ENCODE measurements around the gene MYBBP1A.

MYBBP1A gene

DNA sequence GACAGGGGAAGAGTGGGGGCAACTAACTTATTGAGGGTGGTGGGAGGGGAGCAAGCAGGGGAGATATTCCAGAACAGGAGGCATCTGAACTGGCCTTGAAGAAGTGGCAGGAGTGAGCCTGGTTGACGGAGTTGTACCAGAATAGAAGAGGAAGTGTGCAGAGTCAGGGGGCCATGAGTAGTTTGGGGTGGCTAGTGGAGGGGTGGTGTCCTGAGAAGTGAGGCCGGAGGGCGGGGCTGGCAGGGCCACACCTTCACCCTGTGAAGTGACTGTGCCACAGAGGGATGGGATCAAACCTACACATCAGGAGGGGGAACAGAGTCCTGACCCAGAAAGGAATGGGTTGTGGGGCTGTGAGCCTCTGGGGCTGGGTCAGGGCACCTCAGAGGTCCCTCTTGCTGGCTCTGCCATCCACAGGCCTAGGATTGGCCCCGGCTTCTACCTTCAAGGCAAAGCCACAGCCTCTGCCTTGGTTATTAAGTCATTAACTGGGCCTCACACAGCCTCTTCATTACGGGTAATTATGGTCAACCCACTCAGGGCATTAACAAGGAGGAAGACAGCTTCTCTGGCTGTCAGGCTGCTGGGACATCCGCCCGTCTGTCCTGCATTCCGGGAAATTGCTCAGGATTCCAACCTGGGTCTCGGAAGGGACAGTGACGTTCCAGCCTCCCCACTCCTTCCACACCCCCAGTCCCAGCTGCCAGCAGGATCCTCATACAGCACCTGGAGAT, 43.8 kb downstream of the MYBBP1A start:
- no peak for TF ChIP-seq ARNTL (CRISPR knock-in tag; IDR thresholded peaks at IDR 0.05; ENCODE audit: borderline replicate concordance, low read depth)
- TF ChIP-seq, protein P1, sequence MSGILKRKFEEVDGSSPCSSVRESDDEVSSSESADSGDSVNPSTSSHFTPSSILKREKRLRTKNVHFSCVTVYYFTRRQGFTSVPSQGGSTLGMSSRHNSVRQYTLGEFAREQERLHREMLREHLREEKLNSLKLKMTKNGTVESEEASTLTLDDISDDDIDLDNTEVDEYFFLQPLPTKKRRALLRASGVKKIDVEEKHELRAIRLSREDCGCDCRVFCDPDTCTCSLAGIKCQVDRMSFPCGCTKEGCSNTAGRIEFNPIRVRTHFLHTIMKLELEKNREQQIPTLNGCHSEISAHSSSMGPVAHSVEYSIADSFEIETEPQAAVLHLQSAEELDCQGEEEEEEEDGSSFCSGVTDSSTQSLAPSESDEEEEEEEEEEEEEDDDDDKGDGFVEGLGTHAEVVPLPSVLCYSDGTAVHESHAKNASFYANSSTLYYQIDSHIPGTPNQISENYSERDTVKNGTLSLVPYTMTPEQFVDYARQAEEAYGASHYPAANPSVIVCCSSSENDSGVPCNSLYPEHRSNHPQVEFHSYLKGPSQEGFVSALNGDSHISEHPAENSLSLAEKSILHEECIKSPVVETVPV (CRISPR knock-in tag; IDR thresholded peaks at IDR 0.05) = no peak
- no peak for TF ChIP-seq RARB (CRISPR knock-in tag; IDR thresholded peaks at IDR 0.05)
- no peak for ATAC-seq

DNA sequence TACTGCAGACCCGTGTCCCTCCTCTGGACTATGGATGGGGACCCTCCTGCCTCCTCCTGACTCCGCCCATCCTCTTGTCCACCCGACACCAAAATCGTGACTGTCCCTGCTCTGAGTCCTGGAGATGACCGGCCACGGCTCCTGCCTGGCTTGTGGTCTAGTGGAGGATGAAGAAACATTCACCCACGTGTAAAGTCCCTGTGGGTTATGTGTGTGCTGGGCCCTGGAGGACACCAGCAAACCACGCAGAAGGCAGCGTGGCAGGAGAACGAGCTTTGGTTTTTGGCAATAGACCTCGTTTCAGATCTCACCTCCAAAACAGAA, 44.6 kb downstream of the MYBBP1A start:
- no peak for ATAC-seq
- TF ChIP-seq, protein P2, sequence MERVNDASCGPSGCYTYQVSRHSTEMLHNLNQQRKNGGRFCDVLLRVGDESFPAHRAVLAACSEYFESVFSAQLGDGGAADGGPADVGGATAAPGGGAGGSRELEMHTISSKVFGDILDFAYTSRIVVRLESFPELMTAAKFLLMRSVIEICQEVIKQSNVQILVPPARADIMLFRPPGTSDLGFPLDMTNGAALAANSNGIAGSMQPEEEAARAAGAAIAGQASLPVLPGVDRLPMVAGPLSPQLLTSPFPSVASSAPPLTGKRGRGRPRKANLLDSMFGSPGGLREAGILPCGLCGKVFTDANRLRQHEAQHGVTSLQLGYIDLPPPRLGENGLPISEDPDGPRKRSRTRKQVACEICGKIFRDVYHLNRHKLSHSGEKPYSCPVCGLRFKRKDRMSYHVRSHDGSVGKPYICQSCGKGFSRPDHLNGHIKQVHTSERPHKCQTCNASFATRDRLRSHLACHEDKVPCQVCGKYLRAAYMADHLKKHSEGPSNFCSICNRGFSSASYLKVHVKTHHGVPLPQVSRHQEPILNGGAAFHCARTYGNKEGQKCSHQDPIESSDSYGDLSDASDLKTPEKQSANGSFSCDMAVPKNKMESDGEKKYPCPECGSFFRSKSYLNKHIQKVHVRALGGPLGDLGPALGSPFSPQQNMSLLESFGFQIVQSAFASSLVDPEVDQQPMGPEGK (CRISPR knock-in tag; IDR thresholded peaks at IDR 0.05; ENCODE audit: borderline replicate concordance) = no peak
- TF ChIP-seq ZNF565 (CRISPR knock-in tag; conservative IDR thresholded peaks at IDR 0.05; ENCODE audit: low read depth) (no peak), TCF4 (CRISPR knock-in tag; IDR thresholded peaks at IDR 0.05; ENCODE audit: borderline replicate concordance) (no peak)

DNA sequence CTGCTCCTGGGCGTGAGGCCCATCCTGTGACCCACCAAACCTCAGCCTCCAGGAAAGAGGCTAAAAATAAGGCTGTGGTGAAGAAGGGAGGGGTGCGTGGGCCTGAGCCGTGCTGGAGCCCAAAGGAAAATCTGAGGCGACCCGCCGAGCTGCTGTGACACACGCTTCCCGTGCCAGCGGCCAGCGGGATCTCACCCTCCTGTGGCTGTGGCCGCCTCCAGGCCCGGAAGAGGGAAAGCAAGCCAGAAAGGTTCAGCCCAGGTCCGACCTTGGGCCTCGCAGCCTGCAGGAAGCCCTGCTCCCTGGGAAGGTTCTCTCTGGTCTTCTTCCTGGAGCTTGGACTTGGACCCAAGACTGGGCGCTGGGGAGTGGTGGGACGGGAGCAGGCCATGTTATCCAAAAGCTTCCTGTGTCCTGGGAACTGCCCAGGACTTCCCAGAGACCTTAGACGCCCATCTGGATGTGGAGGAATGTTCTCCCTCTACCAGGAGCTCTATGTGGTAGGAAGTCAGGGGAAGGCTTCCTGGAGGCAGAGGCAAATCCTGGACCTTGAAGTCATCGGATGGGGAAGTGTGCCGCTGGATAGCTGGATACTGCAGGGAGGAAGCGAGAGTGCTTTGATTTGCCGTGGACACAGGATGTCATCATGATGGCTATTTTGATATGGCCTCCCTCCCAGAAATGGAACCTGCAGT, 45.1 kb downstream of the MYBBP1A start:
- TF ChIP-seq ESRRG (CRISPR knock-in tag; IDR thresholded peaks at IDR 0.05) = no peak
- TF ChIP-seq, protein P3, sequence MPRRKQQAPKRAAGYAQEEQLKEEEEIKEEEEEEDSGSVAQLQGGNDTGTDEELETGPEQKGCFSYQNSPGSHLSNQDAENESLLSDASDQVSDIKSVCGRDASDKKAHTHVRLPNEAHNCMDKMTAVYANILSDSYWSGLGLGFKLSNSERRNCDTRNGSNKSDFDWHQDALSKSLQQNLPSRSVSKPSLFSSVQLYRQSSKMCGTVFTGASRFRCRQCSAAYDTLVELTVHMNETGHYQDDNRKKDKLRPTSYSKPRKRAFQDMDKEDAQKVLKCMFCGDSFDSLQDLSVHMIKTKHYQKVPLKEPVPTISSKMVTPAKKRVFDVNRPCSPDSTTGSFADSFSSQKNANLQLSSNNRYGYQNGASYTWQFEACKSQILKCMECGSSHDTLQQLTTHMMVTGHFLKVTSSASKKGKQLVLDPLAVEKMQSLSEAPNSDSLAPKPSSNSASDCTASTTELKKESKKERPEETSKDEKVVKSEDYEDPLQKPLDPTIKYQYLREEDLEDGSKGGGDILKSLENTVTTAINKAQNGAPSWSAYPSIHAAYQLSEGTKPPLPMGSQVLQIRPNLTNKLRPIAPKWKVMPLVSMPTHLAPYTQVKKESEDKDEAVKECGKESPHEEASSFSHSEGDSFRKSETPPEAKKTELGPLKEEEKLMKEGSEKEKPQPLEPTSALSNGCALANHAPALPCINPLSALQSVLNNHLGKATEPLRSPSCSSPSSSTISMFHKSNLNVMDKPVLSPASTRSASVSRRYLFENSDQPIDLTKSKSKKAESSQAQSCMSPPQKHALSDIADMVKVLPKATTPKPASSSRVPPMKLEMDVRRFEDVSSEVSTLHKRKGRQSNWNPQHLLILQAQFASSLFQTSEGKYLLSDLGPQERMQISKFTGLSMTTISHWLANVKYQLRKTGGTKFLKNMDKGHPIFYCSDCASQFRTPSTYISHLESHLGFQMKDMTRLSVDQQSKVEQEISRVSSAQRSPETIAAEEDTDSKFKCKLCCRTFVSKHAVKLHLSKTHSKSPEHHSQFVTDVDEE (CRISPR knock-in tag; IDR thresholded peaks at IDR 0.05) = no peak
- no peak for TF ChIP-seq CSDC2 (CRISPR knock-in tag; IDR thresholded peaks at IDR 0.05)
- TF ChIP-seq ISL1 (CRISPR knock-in tag; IDR thresholded peaks at IDR 0.05) = no peak
- no peak for TF ChIP-seq ZC3H10 (CRISPR knock-in tag; IDR thresholded peaks at IDR 0.05)
- TF ChIP-seq ARNTL (CRISPR knock-in tag; IDR thresholded peaks at IDR 0.05; ENCODE audit: borderline replicate concordance, low read depth) = no peak
- TF ChIP-seq, protein P1 (CRISPR knock-in tag; IDR thresholded peaks at IDR 0.05) = no peak
- no peak for ATAC-seq

DNA sequence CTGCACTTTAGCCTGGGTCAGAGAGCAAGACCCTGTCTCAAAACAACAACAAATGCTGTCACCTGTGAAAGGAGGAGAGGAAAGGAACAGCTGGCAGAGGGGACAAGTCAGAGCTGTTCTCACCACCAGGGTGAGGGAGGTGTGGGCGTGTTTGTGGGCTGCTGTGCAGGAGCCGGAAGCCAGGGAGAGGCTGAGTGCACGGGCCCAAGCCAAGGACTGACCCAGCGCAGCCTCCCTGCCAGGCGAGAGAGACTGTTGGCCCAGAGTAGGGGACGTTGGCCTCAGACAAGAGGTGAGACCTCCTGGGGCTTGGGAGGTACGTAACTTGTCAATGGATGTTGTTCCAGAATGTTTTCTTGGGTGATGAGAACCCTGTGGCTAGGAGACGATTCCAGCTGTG, 45.8 kb downstream of the MYBBP1A start:
- no peak for TF ChIP-seq ESRRG (CRISPR knock-in tag; IDR thresholded peaks at IDR 0.05)
- TF ChIP-seq PPARA (CRISPR knock-in tag; IDR thresholded peaks at IDR 0.05; ENCODE audit: borderline replicate concordance) = no peak
- TF ChIP-seq TOX (CRISPR knock-in tag; IDR thresholded peaks at IDR 0.05; ENCODE audit: borderline replicate concordance) = no peak
- TF ChIP-seq, protein P4, sequence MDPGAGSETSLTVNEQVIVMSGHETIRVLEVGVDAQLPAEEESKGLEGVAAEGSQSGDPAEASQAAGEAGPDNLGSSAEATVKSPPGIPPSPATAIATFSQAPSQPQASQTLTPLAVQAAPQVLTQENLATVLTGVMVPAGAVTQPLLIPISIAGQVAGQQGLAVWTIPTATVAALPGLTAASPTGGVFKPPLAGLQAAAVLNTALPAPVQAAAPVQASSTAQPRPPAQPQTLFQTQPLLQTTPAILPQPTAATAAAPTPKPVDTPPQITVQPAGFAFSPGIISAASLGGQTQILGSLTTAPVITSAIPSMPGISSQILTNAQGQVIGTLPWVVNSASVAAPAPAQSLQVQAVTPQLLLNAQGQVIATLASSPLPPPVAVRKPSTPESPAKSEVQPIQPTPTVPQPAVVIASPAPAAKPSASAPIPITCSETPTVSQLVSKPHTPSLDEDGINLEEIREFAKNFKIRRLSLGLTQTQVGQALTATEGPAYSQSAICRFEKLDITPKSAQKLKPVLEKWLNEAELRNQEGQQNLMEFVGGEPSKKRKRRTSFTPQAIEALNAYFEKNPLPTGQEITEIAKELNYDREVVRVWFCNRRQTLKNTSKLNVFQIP (CRISPR knock-in tag; IDR thresholded peaks at IDR 0.05; ENCODE audit: borderline replicate concordance, low read depth) = no peak
- no peak for TF ChIP-seq CSDC2 (CRISPR knock-in tag; IDR thresholded peaks at IDR 0.05)
- TF ChIP-seq, protein P1 (CRISPR knock-in tag; IDR thresholded peaks at IDR 0.05) = no peak
- no peak for ATAC-seq
